Fibroblast of skin of abdomen (primary cell): ENCODE results near the gene MYO1G.

ENCODE experiments used
- DNase-seq: peaks from one replicate; pipeline ENCODE4 v3.0.0-alpha.2; 2013

MYO1G gene

GRCh38 chr7:44980393-44981034, 1.7 kb upstream of the MYO1G start:
- DNase-seq: peak; percentile 32

GRCh38 chr7:44979481-44980392, 922 bp upstream of the MYO1G start:
- DNase-seq: no peak

DNA sequence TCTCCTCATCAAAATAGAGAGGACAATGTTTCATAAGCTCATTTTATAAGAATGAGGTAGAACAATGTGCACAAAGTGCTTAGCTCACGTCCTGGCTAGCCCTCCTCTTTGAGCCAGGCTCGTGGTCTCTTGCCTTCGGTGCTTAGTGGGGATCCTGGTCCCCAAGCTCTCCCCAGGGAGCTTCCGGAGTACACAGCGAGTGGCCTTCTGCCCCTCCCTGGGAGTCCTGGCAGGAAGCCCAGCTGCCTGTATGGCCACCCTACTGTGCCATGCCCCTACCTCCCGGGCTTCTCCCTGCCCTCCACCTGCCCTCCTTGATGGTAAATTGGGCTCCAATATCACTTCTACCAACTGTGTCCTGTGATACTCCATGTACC, 868 bp downstream of the MYO1G start:
- DNase-seq: no peak

GRCh38 chr7:44977304-44977958, 1.4 kb downstream of the MYO1G start:
- DNase-seq: no peak

GRCh38 chr7:44976746-44977196, 2.0 kb downstream of the MYO1G start:
- DNase-seq: no peak

- DNase-seq: no peak
These were observed 2.6 kb downstream of the MYO1G start for GRCh38 chr7:44976040-44976745.

GRCh38 chr7:44975331-44976039, 3.3 kb downstream of the MYO1G start:
- no peak for DNase-seq

GRCh38 chr7:44974549-44974948, 4.3 kb downstream of the MYO1G start:
- DNase-seq: no peak

- peak; percentile 8 for DNase-seq
These were observed 5.0 kb downstream of the MYO1G start for GRCh38 chr7:44973610-44974401.

DNA sequence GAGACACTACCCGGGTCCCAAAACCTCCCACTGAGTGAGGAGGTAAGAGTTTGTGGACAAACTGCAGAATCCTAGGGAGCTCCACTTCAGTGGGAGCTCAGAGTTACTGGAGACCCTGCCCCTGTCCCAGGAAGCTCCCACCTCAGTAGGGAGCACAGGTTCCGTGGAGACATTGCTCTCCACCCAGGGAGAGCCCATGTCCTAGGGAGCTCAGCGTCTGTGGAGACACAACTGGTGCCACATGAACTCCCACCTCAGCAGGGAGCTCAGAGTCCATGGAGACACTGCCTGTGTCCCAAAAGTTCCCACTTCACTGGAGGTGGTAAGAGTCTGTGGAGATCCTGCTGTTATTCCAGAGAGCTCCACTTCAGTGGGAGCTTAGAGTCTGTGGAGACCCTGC, 6.3 kb downstream of the MYO1G start:
- DNase-seq: no peak

DNA sequence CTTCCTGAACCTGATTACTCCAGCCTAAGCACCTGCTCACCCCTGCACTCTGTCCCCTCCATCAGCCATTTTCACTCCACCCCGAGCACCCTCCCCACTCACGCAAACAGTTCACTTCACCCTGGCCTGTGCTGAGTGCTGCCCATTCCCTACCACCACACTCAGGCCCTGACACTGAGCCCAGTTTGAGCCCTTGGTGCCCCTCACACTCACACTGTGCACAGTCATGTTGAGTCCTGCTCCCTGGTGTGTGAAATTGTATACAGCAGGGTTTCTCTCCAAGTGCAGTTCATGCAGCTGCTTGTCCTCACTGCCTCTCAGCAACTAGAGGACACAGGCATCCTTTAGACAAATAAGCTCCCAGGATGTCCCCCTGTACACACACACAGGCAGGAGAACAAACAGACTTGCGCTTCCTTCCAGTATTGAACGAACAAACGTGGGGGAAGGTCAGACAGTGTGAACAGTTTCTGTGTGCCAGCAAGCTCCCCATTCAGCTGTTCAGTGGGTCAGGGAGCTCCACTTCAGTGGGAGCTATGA, 6.8 kb downstream of the MYO1G start:
- DNase-seq: no peak

DNA sequence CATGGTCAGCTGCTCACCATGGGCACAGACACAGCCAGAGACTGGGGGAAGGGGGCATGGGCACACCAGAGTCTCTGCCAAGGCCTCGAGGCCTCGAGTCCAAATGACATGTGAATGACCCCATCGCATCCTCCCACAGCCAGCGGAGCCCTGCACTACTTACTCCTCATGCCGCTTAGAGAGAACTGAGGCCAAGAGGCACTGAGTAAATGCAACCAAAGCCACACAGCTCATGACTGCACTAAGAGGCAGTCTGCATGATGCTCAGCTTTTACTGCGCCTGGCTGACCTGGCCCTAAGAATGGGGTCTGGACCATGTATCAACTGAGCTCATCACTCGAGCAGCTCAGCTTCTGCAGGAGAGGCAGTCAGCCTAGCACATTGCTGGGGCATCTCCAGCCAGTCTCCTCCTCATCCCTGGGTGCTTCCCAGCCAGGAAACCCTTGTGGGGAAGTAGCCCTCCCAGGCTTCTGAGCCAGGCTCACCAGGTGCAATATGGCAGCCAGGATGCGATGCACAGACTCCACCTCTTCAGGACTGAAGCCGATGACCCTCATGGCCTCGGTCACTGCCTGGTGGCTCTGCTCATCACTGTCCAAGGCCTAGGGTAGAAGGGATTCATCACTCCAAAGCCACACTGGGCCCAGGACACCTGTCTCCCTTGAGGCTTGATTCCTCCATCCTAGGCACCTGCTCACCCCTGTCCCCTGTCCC, 7.5 kb downstream of the MYO1G start:
- DNase-seq: no peak

GRCh38 chr7:44970523-44971051, 8.2 kb downstream of the MYO1G start:
- no peak for DNase-seq

- no peak for DNase-seq
These were observed 8.9 kb downstream of the MYO1G start for GRCh38 chr7:44969701-44970522.

DNA sequence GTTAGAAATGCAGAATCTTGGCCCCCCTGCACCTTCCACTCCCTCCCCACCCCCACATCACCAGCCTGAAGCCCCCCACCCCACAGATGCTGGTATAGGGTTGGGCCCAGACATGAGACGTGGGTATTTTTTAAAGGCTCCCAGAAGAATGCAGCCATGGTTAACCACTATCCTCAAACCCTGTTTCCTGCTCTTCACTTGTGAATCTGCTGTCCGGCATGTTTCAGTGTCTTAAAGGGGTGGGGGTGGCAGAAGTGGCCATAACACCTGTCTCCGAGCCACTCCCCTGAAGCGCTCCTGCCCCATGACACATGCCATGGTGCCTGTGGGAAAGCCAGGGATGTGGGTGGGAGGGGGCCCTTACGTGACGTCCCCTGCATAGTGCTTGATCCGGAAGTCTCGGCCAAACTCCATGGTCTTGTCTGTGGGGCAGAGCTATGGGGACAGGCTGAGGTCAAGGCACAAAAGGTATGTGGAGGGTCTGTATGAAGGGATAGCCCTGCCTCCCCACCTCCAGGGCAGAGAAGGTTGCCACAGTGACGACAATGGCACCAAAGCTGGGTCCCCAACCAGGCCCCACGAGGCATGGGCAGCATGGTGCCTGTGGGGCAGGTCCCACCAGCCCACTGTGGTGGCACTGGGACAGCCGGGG, 9.6 kb downstream of the MYO1G start:
- no peak for DNase-seq

DNA sequence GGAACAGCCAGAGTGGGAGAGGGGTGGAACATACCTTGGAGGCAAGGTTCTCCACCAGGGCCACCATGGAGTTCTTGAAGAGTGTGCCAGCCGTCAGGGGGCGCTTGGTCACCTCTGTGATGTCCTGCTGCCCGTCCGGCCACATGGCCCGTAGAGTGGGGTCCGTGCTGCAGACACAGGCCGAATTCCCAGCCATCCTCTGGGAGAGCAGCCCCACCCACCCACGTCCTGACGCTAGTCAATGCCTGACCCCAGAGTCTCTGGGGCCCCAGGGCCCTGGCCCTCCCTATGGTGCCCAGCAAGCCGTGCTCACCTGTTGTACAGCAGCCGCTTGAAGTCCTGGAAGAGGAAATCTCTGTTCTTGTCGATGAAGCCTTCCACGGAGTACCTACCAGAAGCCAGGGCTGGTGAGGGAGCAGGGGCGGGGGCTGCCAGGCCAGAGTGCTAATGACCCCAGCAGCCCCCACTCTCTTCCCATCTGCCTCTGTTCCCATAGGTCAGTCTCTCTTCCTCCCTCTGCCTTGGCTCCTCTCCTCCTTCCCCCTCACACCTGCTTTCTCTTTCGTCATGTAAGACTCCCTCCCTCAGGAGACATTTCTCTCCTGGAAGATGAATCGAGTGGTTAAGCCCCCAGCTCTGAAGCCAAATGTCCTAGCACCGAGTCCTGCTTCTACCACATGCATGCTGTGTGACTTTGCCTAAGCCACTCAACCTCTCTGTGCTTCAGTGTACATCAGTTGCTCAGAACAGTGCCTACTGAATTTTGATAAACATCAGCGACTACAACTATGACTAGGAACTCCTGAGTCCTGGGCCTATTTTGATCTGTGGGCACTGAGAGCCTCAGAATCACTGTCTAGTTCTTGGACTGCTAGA, 11.0 kb downstream of the MYO1G start:
- DNase-seq: no peak

DNA sequence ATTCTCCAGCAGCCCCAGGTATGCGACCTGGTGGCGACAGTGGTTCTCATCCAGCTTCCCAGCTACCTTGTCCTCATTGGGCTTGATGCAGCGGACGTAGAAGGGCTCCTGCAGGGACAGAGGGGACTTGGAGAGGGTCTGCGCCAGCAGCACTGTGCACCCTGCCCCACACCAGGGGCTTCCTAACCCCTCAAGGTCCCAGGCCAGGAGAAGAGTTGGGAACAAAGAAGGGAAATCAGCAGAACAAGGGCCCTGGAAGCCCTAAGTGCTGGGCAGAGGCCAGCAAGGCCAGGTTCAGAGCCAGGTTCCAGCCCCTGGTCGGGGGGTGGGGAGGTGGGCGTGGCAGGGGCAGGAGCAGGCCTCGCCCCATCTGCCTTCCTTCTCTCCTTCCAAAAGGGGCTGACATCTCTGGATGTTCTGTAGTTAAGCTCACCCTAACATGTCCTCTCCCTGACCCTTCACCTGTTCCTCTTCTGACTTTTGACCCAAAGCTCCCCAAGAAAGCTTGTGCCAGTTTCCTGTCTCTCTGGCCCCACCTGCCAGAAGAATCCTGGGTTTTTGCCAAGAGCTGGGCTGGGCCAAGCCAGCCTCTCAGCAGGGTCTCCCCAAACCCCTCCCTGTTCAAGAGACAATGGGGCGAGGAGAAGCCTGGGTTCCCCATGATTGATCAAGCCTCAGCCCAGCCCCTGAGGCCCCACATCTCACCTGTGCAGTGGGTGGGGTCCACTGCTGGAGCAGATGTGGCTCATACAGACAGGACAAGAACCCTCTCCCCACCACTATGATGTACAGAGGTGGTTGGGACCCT, 11.9 kb downstream of the MYO1G start:
- DNase-seq: no peak
